GM18511 (cell line): ENCODE results near the gene PERM1.
"Not testable (repeated sequence)": the region's sequence is repeated elsewhere in the genome, so short reads cannot be mapped to it uniquely, and the experiment has no call there.

Experiments
- ATAC-seq: cut with Tn5 transposase; IDR thresholded peaks from one replicate; pipeline ENCODE4 v1.9.1; 2021; ENCODE audit warnings: mild to moderate bottlenecking, moderate library complexity; ENCODE audit not compliant: unreplicated experiment

Gene PERM1

GRCh38 chr1:979744-980072, 2.2 kb downstream of the PERM1 start:
- ATAC-seq = no peak

DNA sequence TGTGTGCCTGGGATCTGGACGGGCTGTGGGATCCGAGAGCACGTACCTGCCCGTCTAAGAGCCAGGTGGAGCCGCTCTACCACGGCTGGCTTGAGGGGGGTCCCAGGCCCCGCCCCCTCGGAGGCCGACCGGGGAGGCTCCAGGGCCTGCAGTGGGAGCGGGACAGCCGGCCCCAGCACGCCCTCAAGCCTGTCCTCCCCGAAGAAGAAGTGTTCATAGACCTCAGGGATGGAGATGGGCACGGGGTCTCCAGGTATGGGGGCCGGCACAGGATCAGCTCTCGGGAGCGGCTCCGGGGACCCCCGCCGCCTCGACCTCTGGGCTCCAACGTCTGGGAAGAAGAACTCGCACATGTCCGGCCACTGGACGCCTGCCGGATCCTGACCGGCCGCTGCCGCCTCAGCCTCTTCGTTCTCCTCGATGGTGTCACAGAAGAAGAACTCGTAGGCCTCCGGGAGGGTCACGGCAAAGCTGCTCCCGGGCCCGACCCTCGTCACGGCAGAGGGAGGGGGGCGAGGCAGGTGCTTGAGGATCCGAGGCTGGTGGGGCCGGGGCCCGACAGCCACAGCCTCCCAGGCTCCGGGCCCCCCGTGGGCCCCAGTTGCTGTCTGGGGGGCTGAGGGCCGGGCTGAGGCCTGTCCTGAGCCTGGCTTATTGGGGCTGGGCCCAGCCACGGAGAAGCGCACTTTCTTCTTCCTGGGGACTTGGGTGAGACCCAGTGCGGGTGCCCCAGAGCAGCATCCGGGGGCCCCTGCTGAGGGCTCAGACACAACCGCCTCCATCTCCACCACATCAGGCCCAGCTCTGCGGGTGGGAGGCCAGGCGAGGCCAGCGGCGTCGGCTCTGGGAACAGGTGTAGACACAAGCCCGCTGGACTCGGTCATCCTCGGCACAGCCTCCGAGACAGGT, 2.8 kb downstream of the PERM1 start:
- ATAC-seq = no peak

DNA sequence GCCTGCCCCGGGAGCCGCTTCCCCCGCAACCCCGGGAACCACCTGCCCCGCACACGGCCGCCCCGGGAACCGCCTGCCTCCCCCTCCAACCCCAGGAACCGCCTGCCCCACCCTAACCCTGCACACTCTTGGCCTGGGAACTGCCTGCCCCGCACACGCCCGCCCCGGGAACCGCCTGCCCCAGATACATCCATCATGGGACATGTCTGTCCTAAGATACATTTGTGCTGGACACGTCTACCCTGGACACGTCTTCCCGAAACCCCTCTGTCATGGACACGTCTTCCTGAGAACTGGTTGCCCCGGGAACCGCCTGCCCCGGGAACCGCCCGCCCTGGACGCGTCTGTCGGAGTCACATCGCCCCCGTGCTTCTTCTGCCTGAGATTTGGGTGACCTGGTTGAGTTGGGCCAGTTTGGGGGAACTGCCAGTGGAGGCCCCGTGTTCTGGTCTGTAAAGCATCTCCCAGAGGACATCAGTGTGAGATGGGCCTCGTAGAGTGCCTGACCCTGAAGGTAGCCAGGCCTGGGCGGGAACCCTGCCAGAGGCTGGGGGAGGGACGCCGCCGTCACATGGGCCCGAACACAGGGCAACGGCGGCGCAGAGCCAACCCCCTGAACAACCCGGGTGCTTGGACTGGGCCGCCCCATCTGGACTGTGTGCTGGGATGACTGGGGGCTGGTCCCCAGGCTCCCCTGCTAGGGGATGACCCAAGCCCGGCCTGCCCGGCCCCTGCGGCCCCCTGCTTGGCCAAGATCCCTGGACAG, 3.6 kb downstream of the PERM1 start:
- ATAC-seq = no peak

GRCh38 chr1:976791-977190, 5.1 kb downstream of the PERM1 start:
- not testable (repeated sequence) for ATAC-seq

GRCh38 chr1:975896-976683, 5.8 kb downstream of the PERM1 start:
- ATAC-seq = peak; percentile 77

- no peak for ATAC-seq
These were observed 6.5 kb downstream of the PERM1 start for GRCh38 chr1:975365-975764.

GRCh38 chr1:974687-975328, 7.1 kb downstream of the PERM1 start:
- ATAC-seq = no peak

DNA sequence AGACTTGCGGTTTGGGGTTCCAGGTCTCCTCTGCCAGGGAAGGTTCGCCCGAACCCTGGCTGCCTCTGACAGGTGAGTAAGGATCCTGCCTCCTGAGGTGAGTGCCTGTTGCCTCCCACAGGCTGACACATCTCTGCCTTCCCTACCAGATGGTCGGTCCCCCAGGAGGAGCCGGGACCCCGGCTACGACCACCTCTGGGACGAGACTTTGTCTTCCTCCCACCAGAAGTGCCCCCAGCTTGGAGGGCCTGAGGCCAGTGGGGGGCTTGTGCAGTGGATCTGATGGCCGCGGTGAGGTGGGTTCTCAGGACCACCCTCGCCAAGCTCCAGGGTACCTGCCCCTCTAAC, 7.6 kb downstream of the PERM1 start:
- no peak for ATAC-seq

DNA sequence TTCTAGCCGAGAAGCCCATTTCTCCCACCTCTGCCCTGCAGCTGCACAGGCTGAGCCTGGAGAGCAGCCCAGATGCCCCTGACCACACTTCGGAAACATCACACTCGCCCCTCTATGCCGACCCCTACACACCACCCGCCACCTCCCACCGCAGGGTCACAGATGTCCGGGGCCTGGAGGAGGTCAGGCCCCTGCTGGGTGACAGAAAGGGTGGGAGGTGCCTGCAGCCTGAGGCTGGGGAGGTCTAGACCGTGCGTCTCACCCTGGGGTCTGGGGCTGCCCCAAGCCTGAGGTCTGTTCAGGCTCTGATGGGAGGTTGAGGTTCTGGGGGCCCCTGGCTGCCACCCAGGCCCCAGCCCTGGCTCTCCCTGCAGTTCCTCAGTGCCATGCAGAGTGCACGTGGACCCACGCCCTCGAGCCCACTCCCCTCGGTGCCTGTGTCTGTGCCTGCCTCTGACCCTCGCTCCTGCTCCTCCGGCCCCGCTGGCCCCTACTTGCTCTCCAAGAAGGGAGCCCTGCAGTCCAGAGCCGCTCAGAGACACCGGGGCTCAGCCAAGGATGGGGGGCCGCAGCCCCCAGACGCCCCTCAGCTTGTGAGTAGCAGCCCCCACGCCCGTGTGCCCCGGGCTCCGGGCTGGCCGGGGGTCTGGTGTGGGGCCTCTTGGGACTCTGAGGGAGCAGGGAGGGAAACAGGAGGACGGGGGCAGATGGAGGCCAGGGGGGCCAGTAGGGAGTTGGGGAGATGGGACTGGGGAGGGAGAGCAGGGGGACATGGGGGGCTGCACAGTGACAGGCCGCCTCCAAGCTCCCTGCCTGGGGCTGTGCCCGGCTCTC, 8.2 kb downstream of the PERM1 start:
- ATAC-seq = no peak

- no peak for ATAC-seq
These were observed 9.0 kb downstream of the PERM1 start for GRCh38 chr1:972726-973458.

DNA sequence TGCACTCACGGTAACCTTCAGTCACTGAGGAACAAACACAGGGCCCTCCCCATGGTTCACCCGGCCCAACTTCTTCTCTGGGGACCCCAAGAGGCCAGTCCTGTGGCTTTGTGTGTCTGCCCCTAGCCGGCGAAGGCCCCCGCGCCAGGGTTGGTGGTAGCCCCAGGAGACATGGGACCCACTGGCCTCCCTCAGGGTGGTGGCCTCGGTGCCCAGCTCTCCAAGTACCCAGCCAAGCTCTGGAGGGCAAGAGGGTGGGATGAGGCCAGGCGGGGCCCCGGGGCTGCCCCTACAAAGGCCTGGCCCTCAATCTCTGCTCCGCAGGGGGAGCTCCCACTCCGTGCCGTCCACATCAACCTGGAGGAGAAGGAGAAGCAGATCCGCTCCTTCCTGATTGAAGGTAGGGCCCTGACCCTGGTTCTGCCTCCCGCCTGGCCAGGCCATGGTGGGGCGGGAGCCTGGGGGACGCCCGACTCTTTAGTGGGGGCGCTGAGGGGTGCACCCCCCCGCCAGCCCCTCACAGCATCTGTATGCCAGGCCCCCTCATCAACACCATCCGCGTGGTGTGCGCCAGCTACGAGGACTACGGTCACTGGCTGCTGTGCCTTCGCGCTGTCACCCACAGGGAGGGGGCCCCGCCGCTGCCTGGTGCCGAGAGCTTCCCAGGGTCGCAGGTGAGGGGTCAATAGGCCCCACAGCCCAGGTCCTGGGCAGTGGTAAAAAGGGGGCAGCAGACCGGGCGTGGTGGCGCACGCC, 10.0 kb downstream of the PERM1 start:
- ATAC-seq = no peak

- no peak for ATAC-seq
These were observed 10.7 kb downstream of the PERM1 start for GRCh38 chr1:970973-971730.

DNA sequence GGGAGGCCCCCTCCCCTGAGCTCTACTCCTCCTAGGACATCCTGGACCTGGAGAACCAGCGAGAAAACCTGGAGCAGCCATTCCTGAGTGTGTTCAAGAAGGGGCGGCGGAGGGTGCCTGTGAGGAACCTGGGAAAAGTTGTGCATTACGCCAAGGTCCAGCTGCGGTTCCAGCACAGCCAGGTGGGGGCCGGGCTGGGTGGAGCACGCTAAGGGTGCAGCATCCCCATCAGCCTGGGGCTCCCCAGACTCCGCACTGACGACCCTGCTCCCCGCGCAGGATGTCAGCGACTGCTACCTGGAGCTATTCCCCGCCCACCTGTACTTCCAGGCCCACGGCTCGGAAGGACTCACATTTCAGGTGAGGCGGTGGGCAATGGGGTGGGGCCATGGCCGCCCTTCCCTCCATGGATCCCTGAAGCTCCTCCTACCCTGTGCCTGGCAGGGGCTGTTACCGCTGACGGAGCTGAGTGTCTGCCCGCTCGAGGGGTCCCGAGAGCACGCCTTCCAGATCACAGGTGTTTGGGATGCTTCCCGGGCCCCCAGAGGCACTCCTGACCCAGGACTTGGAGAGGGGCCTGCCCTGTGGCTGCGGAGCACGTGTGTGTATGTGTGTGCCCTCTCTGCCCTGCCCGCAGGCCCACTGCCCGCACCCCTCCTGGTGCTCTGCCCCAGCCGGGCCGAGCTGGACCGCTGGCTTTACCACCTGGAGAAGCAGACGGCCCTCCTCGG, 11.5 kb downstream of the PERM1 start:
- no peak for ATAC-seq

GRCh38 chr1:969260-969855, 12.5 kb downstream of the PERM1 start:
- ATAC-seq = no peak

- no peak for ATAC-seq
These were observed 14.2 kb downstream of the PERM1 start for GRCh38 chr1:967466-968343.

- peak; percentile 78 for ATAC-seq
These were observed 15.1 kb downstream of the PERM1 start for GRCh38 chr1:966704-967300.
